A673 (cell line): ENCODE measurements around the gene CRB2. TPM values are rescaled to one million over a fixed set of nuclear protein-coding genes. Genes with fewer than 3 reads are reported as not detected.

Experiments
- BruUV-seq: library from RNA; stranded (reverse); fragments of 400-500 nt; replicated peaks from 2 replicates; lab custom pipeline; 2021; lab: Mats Ljungman, UMichigan
- CTCF ChIA-PET: fragments of 300-600 bp; sonication (Branson Sonifier 250); formaldehyde crosslinking; loops from one replicate; lab custom pipeline; 2022; ENCODE audit warnings: antibody characterized with exemption; lab: Charles Lee
- POLR2A ChIA-PET: fragments of 300-600 bp; sonication (Branson Sonifier 250); formaldehyde crosslinking; loops from one replicate; lab custom pipeline; 2022; ENCODE audit warnings: antibody characterized with exemption; ENCODE audit not compliant: low non-redundant PET; lab: Charles Lee
- DNase-seq: peaks from one replicate; pipeline ENCODE4 v3.0.0-alpha.2; 2015; ENCODE audit warnings: low spot score
- H3K27ac ChIP-seq: fragments of 200-600 bp; sonication (generic); 2 replicates; pipeline ENCODE4 v1.5.1; 2016; ENCODE audit warnings: mixed run types, low read depth, mild to moderate bottlenecking, mixed read lengths, antibody characterized with exemption, low read length; ENCODE audit not compliant: poor library complexity, severe bottlenecking
- H3K27me3 ChIP-seq: fragments of 200-600 bp; sonication (generic); replicated peaks from 2 replicates; pipeline ENCODE4 v1.6.1; 2017; ENCODE audit warnings: mixed run types, low read depth, mild to moderate bottlenecking, mixed read lengths, antibody characterized with exemption, low read length; ENCODE audit not compliant: insufficient read depth, poor library complexity
- H3K36me3 ChIP-seq: fragments of 200-600 bp; sonication (generic); 2 replicates; pipeline ENCODE4 v1.6.1; 2016; ENCODE audit warnings: mixed run types, mild to moderate bottlenecking, mixed read lengths, antibody characterized with exemption, low read length; ENCODE audit not compliant: insufficient read depth, poor library complexity, severe bottlenecking
- H3K4me1 ChIP-seq: fragments of 200-600 bp; sonication (generic); 2 replicates; pipeline ENCODE4 v1.6.1; 2017; ENCODE audit warnings: mixed run types, mild to moderate bottlenecking, mixed read lengths, antibody characterized with exemption, low read length; ENCODE audit not compliant: insufficient read depth, poor library complexity, severe bottlenecking
- H3K4me3 ChIP-seq: fragments of 200-600 bp; sonication (generic); 2 replicates; pipeline ENCODE4 v1.5.1; 2016; ENCODE audit warnings: low read depth, mixed run types, mild to moderate bottlenecking, mixed read lengths, low read length; ENCODE audit not compliant: poor library complexity, severe bottlenecking
- H3K9me3 ChIP-seq: fragments of 200-600 bp; sonication (generic); 2 replicates; pipeline ENCODE4 v1.6.1; 2016; ENCODE audit warnings: mixed run types, low read depth, mild to moderate bottlenecking, mixed read lengths, antibody characterized with exemption, low read length; ENCODE audit not compliant: poor library complexity, severe bottlenecking
- CTCF ChIP-seq: fragments of 300-800, 200-600 bp; sonication (generic); conservative IDR thresholded peaks from 2 replicates; pipeline ENCODE4 v1.5.1; 2017; ENCODE audit warnings: low read depth, mild to moderate bottlenecking, antibody characterized with exemption, low read length, moderate library complexity, mixed read lengths
- EZH2 ChIP-seq: fragments of 200-600 bp; sonication (generic); IDR thresholded peaks from 2 replicates; pipeline ENCODE4 v1.6.1; 2017; ENCODE audit warnings: borderline replicate concordance, low read depth, mild to moderate bottlenecking, mixed read lengths, antibody characterized with exemption, low read length; ENCODE audit not compliant: poor library complexity, severe bottlenecking
- intact Hi-C: fragments of 100-400 bp; cut with micrococcal nuclease; formaldehyde crosslinking; loops from one replicate; pipeline ENCODE4 v1.10.0; 2022; ENCODE audit not compliant: unreplicated experiment
- total RNA-seq: library from RNA; stranded (reverse); gene quantifications from 2 replicates; pipeline ENCODE4 v1.2.3, GENCODE V29; 2021

Gene CRB2
- total RNA-seq, 1 experiment from 2014 or later: 0.47 TPM

DNA sequence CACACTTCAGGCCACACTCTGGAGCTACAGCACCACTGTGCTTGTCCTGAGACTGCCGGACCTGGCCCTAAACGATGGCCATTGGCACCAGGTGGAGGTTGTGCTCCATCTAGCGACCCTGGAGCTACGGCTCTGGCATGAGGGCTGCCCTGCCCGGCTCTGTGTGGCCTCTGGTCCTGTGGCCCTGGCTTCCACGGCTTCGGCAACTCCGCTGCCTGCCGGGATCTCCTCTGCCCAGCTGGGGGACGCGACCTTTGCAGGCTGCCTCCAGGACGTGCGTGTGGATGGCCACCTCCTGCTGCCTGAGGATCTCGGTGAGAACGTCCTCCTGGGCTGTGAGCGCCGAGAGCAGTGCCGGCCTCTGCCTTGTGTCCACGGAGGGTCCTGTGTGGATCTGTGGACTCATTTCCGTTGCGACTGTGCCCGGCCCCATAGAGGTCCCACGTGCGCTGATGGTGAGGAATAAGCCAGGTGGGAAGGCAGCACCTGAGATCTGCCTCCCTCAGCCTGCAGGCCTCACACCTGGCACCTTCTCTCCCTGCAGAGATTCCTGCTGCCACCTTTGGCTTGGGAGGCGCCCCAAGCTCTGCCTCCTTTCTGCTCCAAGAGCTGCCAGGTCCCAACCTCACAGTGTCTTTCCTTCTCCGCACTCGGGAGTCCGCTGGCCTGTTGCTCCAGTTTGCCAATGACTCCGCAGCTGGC, 14.7 kb downstream of the CRB2 start:
- intact Hi-C loops: no loop called here
- no TSS peak for BruUV-seq
- H3K36me3 ChIP-seq: no peaks in the 10 kb centered on the region
- ChIA-PET POLR2A (no interaction called here), CTCF (interaction anchor here (0.6 kb wide), 1 partner anchor 549 kb away, joined by 3 read pairs; no protein-coding TSS in a partner anchor)
- H3K4me1 ChIP-seq: no peaks in the 10 kb centered on the region
- no peaks in the 10 kb centered on the region for H3K27me3 ChIP-seq
- H3K9me3 ChIP-seq: no peaks in the 10 kb centered on the region
- no peak for DNase-seq
- TF ChIP-seq EZH2 (no peak), CTCF (no peak)
- no peak overlapping the region for H3K4me3 ChIP-seq
- no peak overlapping the region for H3K27ac ChIP-seq

- Histone ChIP-seq H3K27me3 (no peaks in the 10 kb centered on the region), H3K4me1 (no peaks in the 10 kb centered on the region), H3K4me3 (no peak overlapping the region), H3K36me3 (no peaks in the 10 kb centered on the region), H3K27ac (no peak overlapping the region), H3K9me3 (no peaks in the 10 kb centered on the region)
- ChIA-PET CTCF (no interaction called here), POLR2A (no interaction called here)
- BruUV-seq: no TSS peak
- TF ChIP-seq CTCF (no peak), EZH2 (no peak)
- intact Hi-C loops: no loop called here
- DNase-seq: no peak
Measured at GRCh38 chr9:123371228-123371584, 15.2 kb downstream of the CRB2 start.

DNA sequence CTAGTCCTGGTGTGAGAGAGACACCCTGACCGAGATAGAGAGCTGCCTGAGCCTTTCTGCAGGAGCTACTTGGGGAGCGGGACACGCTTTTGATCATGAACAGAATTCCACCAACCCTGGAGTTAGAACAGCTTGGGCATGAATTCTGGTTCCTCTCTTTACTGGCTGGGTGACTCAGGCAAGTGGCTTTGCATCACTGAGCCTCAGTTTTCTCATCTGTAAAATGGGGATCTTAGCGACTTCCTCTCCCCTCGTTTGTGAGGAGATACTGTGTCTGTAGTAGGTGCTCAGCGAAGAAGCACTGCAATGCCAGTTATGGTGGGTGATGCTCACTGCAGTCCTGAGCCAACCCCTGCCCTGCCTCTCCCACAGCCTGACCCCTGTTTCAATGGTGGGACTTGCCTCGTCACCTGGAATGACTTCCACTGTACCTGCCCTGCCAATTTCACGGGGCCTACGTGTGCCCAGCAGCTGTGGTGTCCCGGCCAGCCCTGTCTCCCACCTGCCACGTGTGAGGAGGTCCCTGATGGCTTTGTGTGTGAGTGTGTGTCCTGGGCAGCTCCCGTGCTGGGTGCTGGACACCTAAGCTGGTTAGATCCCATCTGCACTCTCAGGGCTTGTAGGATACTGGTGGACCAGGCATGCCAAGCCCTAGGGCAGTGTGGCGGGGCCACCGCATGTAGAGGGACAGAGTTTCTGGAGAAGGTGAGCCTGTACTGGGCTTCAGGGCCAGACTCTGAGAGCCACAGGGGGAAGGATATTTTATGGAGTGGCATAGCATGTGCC, 16.0 kb downstream of the CRB2 start:
- ChIA-PET CTCF (no interaction called here), POLR2A (no interaction called here)
- Histone ChIP-seq H3K9me3 (no peaks in the 10 kb centered on the region), H3K27me3 (no peaks in the 10 kb centered on the region), H3K4me3 (no peak overlapping the region), H3K27ac (no peak overlapping the region), H3K36me3 (no peaks in the 10 kb centered on the region), H3K4me1 (no peaks in the 10 kb centered on the region)
- no TSS peak for BruUV-seq
- TF ChIP-seq CTCF (no peak), EZH2 (no peak)
- intact Hi-C loops: no loop called here
- DNase-seq: no peak
